Neural progenitor cell (in vitro differentiated cells): ENCODE results near the gene GALNTL6.

ENCODE experiments used
- EZH2 ChIP-seq: fragments of 200-600 bp; sonication (generic); IDR thresholded peaks from 2 replicates; pipeline ENCODE4 v1.6.1; 2017; ENCODE audit warnings: antibody characterized with exemption, mild to moderate bottlenecking, moderate library complexity
- EZH2phosphoT487 ChIP-seq: fragments of 200-600 bp; sonication (generic); IDR thresholded peaks from 2 replicates; pipeline ENCODE4 v1.6.1; 2017; ENCODE audit warnings: antibody characterized with exemption
- TF ChIP-seq, protein P1 (sequence below): fragments of 200-600 bp; sonication (generic); IDR thresholded peaks from 2 replicates; pipeline ENCODE4 v1.5.1; 2017; ENCODE audit warnings: antibody characterized with exemption, mild to moderate bottlenecking

DNA sequence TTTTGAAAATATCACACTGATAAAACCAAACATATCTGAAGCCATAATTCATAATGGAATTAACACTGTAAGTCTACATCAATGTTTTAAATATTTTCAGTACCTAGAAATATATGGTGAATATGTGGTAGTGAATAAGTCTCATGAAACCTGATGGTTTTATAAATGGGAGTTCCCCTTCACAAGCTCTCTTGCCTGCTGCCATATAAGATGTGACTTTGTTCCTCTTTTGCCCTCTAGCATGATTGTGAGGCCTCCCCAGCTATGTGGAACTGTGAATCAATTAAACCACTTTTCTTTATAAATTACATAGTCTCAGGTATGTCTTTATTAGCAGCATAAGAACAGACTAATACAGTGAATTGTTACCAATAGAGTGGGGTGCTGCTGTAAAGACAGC, 818.6 kb downstream of the GALNTL6 start:
- TF ChIP-seq, protein P1, sequence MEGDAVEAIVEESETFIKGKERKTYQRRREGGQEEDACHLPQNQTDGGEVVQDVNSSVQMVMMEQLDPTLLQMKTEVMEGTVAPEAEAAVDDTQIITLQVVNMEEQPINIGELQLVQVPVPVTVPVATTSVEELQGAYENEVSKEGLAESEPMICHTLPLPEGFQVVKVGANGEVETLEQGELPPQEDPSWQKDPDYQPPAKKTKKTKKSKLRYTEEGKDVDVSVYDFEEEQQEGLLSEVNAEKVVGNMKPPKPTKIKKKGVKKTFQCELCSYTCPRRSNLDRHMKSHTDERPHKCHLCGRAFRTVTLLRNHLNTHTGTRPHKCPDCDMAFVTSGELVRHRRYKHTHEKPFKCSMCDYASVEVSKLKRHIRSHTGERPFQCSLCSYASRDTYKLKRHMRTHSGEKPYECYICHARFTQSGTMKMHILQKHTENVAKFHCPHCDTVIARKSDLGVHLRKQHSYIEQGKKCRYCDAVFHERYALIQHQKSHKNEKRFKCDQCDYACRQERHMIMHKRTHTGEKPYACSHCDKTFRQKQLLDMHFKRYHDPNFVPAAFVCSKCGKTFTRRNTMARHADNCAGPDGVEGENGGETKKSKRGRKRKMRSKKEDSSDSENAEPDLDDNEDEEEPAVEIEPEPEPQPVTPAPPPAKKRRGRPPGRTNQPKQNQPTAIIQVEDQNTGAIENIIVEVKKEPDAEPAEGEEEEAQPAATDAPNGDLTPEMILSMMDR: no peak
- TF ChIP-seq EZH2 (no peak), EZH2phosphoT487 (no peak)
